T-helper 17 cell (primary cell): ENCODE results near the gene PAQR3. TPM values are rescaled to one million over a fixed set of nuclear protein-coding genes. Genes with fewer than 3 reads are reported as not detected.

Source experiments
- ATAC-seq: fragments of 150-1000 bp; cut with Tn5 transposase; 2 replicates; pipeline ENCODE4 v1.10.0; 2021; ENCODE audit warnings: mild to moderate bottlenecking, moderate library complexity
- DNase-seq, 3 donors: peaks; one replicate each; pipeline versions ENCODE4 v3.0.0 to v3.0.0-alpha.2; 2020 to 2021
- H3K9me3 ChIP-seq: one replicate; pipeline ENCODE4 v1.7.0; 2013; ENCODE audit warnings: low read length, mild to moderate bottlenecking; ENCODE audit not compliant: control insufficient read depth, poor library complexity, severe bottlenecking
- H3K27ac Mint-ChIP-seq: one replicate; pipeline ENCODE4 v1.8.0; 2022; ENCODE audit warnings: mild to moderate bottlenecking, moderate library complexity, mixed read lengths
- H3K27me3 Mint-ChIP-seq: one replicate; pipeline ENCODE4 v1.8.0; 2022; ENCODE audit warnings: mixed read lengths
- H3K36me3 Mint-ChIP-seq: one replicate; pipeline ENCODE4 v1.8.0; 2022; ENCODE audit warnings: low read depth, mixed read lengths
- H3K4me1 Mint-ChIP-seq: one replicate; pipeline ENCODE4 v1.8.0; 2022; ENCODE audit warnings: mild to moderate bottlenecking, mixed read lengths
- H3K4me3 Mint-ChIP-seq: one replicate; pipeline ENCODE4 v1.8.0; 2022; ENCODE audit warnings: mild to moderate bottlenecking, moderate library complexity, mixed read lengths
- total RNA-seq, 4 donors: library from RNA in 2 of 4; stranded (reverse) in 2 of 4; gene quantifications; one replicate each; pipeline ENCODE4 v1.2.3 and lab custom pipeline; 2022 to 2026

The PAQR3 gene, protein sequence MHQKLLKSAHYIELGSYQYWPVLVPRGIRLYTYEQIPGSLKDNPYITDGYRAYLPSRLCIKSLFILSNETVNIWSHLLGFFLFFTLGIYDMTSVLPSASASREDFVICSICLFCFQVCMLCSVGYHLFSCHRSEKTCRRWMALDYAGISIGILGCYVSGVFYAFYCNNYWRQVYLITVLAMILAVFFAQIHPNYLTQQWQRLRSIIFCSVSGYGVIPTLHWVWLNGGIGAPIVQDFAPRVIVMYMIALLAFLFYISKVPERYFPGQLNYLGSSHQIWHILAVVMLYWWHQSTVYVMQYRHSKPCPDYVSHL
- total RNA-seq, result 10 to 100 TPM; 25.5 to 29.5 TPM
- total RNA-seq (lab: John Stamatoyannopoulos, UW), result 18.0 to 27.1 reads per million in 2 donors

DNA sequence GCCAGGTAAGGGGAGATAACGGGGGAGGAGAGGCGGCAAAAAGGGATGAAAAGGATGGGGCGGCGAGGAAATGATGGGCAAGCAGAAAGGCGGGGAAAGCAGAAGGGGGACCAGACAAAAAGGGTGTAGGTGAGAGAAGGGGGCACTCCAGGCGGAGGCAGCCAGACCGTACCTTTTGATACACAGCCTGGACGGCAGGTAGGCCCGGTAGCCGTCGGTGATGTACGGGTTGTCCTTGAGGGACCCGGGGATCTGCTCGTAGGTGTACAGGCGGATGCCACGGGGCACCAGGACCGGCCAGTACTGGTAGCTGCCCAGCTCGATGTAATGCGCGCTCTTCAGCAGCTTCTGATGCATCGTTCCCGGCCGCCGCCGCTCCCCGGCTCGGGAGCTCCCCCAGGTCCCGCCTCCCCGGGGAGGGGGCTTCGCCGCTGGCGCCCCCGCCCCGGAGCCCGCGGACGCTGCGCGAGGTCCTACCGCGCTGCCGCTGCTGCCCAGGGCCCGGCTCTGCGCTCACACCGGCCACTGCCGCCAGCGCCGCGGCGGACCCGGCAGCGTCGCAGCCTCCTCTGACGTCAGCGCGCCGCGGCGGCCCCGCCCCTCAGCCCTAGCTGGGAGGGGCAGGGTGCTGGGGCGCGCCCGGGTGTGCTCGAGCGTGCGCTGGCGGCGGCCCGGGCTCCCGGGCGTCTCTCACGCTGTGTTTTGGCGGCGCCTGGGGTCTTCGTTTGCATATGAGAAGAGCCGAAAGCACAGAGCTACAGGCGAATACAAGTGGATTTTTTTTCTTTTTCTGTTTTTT is at the start of gene PAQR3:
TSS of gene PAQR3 (minus strand) at position 571 of the 799 bp plus-strand sequence. CDS start at position 357, 214 bp downstream.
- Mint-ChIP-seq H3K27me3 (peaks cover 24% of the 10 kb centered on the region), H3K27ac (peak within 1 kb of the TSS; percentile 96), H3K4me3 (peak within 1 kb of the TSS; percentile 100), H3K4me1 (peaks cover 37% of the 10 kb centered on the region), H3K36me3 (peaks cover 7% of the 10 kb centered on the region)
- ATAC-seq, result peak; percentile 97
- no peaks in the 10 kb centered on the region for H3K9me3 ChIP-seq
- DNase-seq, result peak; percentile 76 to 84 (median 83)

DNA sequence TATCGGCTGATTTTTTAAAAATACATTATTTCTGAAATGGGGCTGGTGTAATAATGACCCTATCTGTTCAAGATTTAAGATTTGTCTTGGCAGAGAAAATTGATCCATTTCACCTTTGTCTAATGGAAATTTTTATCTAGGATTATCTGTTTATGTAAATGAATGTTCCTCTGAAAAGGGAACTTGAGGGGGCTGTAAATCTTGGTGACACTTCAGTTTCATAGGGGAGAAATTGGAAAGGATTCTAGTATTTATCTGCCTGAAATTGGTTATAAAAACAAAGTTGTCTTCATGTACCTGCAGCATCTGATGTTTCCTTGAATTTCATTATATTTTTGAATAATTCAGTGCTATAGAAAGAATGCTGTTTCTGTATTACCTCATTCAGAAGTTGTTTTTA is 48.4 kb upstream of the PAQR3 start:
- DNase-seq (no peak), ATAC-seq (no peak)
- H3K36me3 Mint-ChIP-seq, result no peaks in the 10 kb centered on the region
- peaks cover 40% of the 10 kb centered on the region for H3K27me3 Mint-ChIP-seq
- no peaks in the 10 kb centered on the region for H3K9me3 ChIP-seq
- no peaks in the 10 kb centered on the region for H3K4me1 Mint-ChIP-seq
- no peak overlapping the region for H3K4me3 Mint-ChIP-seq
- no peak overlapping the region for H3K27ac Mint-ChIP-seq

DNA sequence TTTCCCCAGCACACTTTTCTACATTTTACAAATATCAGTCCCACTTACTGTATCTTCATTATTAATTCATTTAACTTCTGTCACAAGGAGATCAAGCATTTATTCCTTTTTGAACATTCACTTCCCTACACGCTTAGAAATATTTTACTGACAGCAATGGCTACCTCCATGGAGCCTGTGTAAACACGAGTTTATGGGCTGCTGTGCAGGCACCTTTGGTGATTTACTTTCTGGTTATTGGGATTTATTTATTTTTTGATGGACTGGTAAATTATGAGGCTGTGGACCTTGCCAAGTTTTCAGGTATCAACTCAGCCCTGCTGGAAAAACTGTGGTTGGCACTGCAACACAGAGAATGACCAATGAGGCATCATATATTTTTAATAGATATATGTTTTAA is 45.4 kb upstream of the PAQR3 start:
- DNase-seq (no peak), ATAC-seq (no peak)
- H3K27ac Mint-ChIP-seq, result no peak overlapping the region
- no peaks in the 10 kb centered on the region for H3K36me3 Mint-ChIP-seq
- H3K9me3 ChIP-seq, result no peaks in the 10 kb centered on the region
- H3K4me1 Mint-ChIP-seq, result no peaks in the 10 kb centered on the region
- no peak overlapping the region for H3K4me3 Mint-ChIP-seq
- H3K27me3 Mint-ChIP-seq, result peaks cover 33% of the 10 kb centered on the region

DNA sequence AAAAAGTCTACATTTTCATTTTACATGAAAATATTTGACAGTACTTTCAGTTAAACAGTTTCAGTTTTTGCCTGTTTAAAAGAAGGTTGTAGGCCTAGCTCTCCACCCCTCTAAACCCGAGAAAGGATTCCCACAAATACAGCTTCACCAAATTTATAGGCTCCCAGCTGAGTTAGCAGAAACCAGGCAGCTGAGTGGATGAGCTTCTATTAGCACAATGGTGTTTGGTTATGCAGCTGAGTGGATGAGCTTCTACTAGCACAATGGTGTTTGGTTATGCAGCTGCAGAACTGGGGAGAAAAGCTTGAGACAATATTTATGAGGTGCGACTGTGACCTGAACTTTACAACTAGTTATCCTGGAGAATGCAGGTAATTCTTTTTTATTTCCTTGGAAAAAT is 36.6 kb upstream of the PAQR3 start:
- H3K27me3 Mint-ChIP-seq, result peaks cover 36% of the 10 kb centered on the region
- H3K36me3 Mint-ChIP-seq, result no peaks in the 10 kb centered on the region
- H3K4me1 Mint-ChIP-seq, result no peaks in the 10 kb centered on the region
- no peaks in the 10 kb centered on the region for H3K9me3 ChIP-seq
- H3K4me3 Mint-ChIP-seq, result no peak overlapping the region
- no peak overlapping the region for H3K27ac Mint-ChIP-seq
- DNase-seq (no peak), ATAC-seq (no peak)

DNA sequence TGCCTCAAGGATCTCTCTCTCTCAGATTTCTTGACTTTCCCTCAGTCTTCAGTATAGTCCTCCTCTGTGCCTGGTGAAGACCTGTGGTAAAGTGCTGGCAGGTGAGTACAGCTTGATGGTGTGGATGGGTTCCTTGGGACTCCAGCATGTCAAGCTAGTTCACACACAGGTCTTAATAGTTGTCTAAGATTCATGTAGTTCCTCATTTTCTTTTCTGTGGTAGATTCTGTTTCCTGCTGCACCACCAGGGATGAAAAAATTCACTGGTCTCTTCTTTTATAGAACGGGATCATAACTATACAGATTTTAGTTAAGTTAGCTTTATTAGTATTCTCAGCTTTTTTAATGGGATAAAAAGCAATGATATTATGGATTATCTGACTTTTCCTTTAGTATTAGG is 32.5 kb upstream of the PAQR3 start:
- H3K36me3 Mint-ChIP-seq, result no peaks in the 10 kb centered on the region
- ATAC-seq, result no peak
- H3K4me1 Mint-ChIP-seq, result peaks cover 2% of the 10 kb centered on the region
- H3K27ac Mint-ChIP-seq, result no peak overlapping the region
- H3K4me3 Mint-ChIP-seq, result no peak overlapping the region
- DNase-seq, result no peak
- H3K9me3 ChIP-seq, result no peaks in the 10 kb centered on the region
- H3K27me3 Mint-ChIP-seq, result peaks cover 36% of the 10 kb centered on the region

GRCh38 chr4:78971326-78971725 is 32.1 kb upstream of the PAQR3 start:
- DNase-seq (no peak), ATAC-seq (no peak)
- peaks cover 2% of the 10 kb centered on the region for H3K4me1 Mint-ChIP-seq
- no peaks in the 10 kb centered on the region for H3K9me3 ChIP-seq
- H3K36me3 Mint-ChIP-seq, result no peaks in the 10 kb centered on the region
- no peak overlapping the region for H3K27ac Mint-ChIP-seq
- H3K27me3 Mint-ChIP-seq, result peaks cover 36% of the 10 kb centered on the region
- H3K4me3 Mint-ChIP-seq, result no peak overlapping the region

- ATAC-seq, result no peak
Measured at GRCh38 chr4:78962597-78963115, 23.4 kb upstream of the PAQR3 start.

GRCh38 chr4:78960926-78961325 is 21.7 kb upstream of the PAQR3 start:
- no peaks in the 10 kb centered on the region for H3K4me1 Mint-ChIP-seq
- DNase-seq, result no peak
- peaks cover 2% of the 10 kb centered on the region for H3K36me3 Mint-ChIP-seq
- no peak for ATAC-seq
- H3K27ac Mint-ChIP-seq, result no peak overlapping the region
- no peaks in the 10 kb centered on the region for H3K9me3 ChIP-seq
- peaks cover 15% of the 10 kb centered on the region for H3K27me3 Mint-ChIP-seq
- H3K4me3 Mint-ChIP-seq, result no peak overlapping the region

More at GRCh38 chr4:78962597-78963115, 23.4 kb upstream of the PAQR3 start:
- Mint-ChIP-seq H3K27me3 (peaks cover 5% of the 10 kb centered on the region), H3K4me1 (no peaks in the 10 kb centered on the region), H3K4me3 (no peak overlapping the region), H3K27ac (no peak overlapping the region), H3K36me3 (peaks cover 2% of the 10 kb centered on the region)
- DNase-seq, result no peak
- no peaks in the 10 kb centered on the region for H3K9me3 ChIP-seq

DNA sequence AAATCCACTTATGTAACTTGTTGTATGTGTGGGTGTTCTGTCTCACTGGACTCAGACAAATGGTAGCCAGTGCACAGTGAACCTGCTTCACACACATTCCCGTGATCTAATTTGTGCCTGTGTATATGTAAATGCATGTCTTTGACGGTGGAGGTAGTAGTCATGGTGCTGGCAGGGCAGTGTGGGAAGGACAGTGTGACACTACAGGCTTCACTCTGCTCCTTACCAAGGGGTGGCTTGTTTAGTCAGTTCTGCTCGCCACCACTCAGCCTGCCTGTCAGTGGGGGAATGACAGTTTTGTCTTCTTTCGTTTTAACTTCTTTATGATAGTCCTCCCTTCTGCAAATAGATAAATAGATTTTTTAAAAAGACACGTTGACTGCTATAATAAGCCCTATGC is 17.7 kb upstream of the PAQR3 start:
- peaks cover 4% of the 10 kb centered on the region for H3K36me3 Mint-ChIP-seq
- peaks cover 25% of the 10 kb centered on the region for H3K27me3 Mint-ChIP-seq
- ATAC-seq, result no peak
- peak overlapping the region; percentile 19 for H3K27ac Mint-ChIP-seq
- DNase-seq, result no peak
- peaks cover 5% of the 10 kb centered on the region for H3K4me1 Mint-ChIP-seq
- no peak overlapping the region for H3K4me3 Mint-ChIP-seq
- no peaks in the 10 kb centered on the region for H3K9me3 ChIP-seq

- ATAC-seq (peak; percentile 52), DNase-seq (no peak)
- Mint-ChIP-seq H3K36me3 (peaks cover 2% of the 10 kb centered on the region), H3K27me3 (peaks cover 37% of the 10 kb centered on the region), H3K27ac (no peak overlapping the region), H3K4me1 (peaks cover 5% of the 10 kb centered on the region), H3K4me3 (no peak overlapping the region)
- H3K9me3 ChIP-seq, result no peaks in the 10 kb centered on the region
Measured at GRCh38 chr4:78953769-78954666, 14.8 kb upstream of the PAQR3 start.

DNA sequence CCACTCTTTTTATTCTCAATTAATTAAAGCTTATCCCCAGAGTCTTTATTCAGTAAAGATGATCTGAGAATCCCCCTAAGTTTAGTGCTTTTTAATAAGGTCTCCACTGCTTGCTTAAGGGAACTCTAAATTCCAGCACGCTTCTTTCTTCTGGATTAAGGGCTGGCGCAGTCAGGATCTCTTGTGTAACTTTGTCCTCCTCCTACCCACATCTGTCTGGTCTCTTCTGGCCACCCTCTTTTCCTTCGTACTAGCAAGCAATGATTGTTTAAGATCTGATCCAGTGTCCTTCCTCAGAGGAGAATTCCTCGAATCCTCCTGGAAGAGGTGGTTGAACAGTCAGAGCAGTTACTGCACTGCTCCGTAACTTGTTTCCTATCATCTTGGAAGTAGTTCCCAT is 14.0 kb upstream of the PAQR3 start:
- Mint-ChIP-seq H3K27me3 (peaks cover 42% of the 10 kb centered on the region), H3K36me3 (peaks cover 3% of the 10 kb centered on the region), H3K4me1 (peaks cover 5% of the 10 kb centered on the region), H3K27ac (no peak overlapping the region), H3K4me3 (no peak overlapping the region)
- DNase-seq (no peak), ATAC-seq (no peak)
- no peaks in the 10 kb centered on the region for H3K9me3 ChIP-seq

GRCh38 chr4:78951862-78952472 is 12.7 kb upstream of the PAQR3 start:
- peak; percentile 78 for ATAC-seq
- Mint-ChIP-seq H3K27ac (no peak overlapping the region), H3K4me1 (peaks cover 7% of the 10 kb centered on the region), H3K27me3 (peaks cover 47% of the 10 kb centered on the region), H3K36me3 (peaks cover 5% of the 10 kb centered on the region), H3K4me3 (no peak overlapping the region)
- DNase-seq, result no peak
- H3K9me3 ChIP-seq, result no peaks in the 10 kb centered on the region
